CD4-positive, alpha-beta T cell treated with Interleukin-2 at 100 ng/mL for 4 hours (primary cell): Measurements from ENCODE around the gene WHRN.

ENCODE experiments used
- DNase-seq: peaks from one replicate; pipeline ENCODE4 v3.0.0-alpha.2; 2020; ENCODE audit warnings: low spot score

WHRN gene

DNA sequence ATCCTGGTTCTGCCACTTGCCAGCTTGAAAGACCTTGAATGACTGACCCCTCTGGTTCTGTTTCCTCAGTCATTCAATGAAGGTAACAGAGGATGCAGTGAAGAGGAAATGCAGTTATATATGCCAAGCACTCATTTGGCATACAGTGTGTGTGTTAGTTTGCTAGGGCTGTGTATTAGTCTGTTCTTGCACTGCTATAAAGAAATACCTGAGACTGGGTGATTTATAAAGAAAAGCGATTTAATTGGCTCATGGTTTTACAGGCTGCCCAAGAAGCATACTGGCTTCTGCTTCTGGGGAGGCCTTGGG is 8.6 kb upstream of the WHRN start:
- no peak for DNase-seq

DNA sequence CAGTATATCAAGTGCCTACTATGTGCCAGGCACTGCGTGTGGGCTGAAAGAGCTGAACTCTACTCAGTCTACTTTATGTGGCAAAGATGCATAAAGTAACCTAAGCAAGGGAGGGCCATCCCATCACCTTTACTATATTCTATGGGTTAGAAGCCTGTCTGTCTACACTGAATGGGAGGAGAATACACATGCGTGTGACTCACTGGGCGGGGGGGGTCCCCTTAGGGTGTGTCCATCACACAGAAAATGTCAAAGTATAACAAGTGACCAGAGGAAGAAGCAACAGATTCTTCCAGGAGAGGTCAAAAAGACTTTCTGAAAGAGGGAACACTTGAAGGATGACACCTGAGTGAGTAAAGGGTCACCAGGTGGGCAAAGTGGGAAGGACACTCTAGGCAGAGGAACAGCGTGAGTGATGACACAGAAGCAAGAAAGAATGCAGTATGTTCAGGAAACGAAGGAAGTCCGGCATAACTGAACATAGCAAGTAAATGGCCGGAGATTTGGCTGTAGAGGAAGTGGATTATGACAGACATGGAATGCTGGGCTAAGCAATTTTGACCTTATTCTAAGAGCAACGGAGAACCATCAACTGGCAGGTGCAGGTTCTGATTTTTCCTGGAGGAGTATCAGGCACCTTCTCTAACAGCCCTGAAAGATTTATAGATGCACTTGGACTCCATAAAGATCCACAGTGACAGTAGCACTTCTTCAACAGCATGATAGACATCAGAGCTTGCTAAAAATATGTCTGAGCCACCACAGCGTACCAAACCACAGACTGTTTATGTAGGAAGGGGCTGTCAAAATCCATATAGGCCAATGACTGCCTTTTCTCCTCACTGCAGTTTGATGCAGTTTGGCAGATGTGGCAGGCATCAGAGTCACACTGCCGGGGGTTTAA is 8.0 kb upstream of the WHRN start:
- no peak for DNase-seq

DNA sequence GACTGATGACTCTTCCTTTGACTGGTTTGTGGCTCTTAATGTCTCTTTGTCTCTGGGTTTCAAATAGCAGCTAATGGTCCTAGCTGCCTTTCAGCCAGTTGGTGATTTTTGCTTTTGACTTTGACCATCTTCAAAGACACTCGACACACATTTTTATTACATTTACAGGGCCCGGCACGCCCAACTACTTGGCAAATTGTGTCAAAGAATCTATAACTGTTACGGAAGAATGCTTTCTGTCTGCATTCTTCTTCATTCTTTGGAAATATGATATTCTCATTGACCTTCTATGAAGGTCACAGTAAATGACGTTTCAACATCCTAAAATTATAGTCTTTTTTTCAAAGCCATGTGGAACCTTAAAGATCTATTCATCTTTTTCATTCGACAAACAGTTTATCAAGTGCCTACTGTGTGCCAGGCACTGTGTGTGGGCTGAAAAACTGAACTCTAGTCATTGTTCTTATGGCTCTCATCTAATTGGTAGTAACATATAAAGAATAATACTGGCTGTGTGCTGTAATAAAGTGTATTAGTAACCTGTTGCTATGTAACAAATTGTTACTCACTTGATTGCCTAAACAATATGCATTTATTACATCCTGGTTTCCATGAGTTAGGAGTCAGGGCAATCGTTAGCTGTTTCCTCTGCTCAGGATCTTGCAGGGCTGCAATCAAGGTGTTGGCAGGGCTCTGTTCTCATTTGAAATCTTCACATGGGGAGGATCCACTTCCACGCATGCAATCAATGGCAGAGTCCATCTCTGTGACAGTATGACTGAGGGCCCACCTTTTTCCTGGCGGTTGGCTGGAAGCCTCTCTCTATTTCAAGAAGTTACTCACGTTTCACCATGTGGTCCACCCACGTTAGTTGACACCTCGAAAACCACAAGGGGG is 7.0 kb upstream of the WHRN start:
- DNase-seq, result no peak

DNA sequence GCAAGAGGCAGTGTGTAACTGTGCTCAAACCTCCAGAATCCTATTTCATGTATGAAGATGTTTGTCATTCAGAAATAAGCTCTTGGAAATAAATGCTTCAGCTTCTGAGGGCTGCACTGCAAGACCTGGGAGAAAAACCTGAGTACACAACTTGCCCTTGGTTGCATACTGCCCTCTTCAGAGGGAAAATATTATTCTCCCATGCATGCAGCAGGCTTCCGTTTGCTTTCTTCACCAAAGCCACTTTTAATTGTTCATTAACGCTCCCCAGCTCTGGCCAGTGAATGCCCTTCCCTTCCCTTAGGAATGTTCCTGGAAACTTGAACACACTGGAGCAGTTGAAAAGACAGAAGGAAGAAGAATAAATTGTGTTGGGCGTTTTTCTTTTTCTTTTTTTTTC is 2.5 kb upstream of the WHRN start:
- DNase-seq, result peak; percentile 54

DNA sequence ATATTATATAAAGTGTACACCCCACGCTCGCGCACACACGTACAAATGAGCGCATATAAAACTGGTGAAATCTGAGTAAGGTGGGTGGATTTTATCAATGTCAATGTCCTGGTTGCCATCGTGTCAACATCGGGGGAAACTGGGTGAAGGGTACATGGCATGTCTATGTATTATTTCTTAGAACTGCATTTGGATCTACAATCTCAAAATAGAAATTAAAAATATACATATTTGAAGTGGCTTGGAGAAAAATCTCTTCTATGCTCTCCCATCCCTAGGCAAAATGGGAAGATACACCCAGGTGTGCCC is 763 bp upstream of the WHRN start:
- no peak for DNase-seq

DNA sequence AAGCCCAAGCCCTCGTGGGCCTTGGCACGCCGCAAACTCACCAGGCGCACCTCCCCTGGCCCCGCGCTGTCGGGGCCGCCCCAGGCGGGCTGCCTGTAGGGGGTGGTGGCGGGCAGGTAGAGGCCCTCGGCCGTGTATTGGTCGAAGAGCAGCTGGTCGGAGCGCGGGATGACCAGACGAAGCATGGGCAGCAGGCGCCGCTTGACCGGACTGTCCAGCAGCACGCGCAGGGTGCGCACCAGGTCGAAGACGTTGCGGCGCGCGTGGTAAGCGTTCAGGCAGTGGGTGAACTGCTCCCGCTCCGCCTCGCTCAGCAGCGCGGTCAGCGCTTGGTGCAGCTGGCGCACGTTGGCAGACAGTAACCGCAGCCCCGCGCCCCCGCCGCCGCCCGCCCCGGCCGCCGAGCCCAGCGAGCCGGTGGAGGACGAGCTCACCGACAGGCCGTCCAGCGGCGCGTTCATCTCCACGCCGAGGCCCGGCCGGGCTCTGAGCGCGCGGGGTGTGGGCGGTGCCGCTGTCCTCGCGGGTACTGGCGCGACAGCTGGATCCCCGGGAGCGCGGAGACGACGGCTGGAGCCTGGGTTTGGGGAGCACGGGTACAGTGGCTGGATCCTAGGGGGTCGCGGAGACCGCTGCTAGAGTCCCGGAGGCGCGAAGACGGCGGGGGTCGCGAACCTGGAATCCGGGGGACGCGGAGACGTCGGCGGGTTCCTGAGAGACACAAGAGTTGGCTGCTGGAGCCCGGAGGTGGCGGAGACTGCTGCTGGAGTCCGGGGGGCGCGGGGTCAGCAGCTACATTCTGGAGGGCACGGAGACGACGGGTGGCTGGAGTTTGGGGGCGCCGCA is 709 bp downstream of the WHRN start:
- DNase-seq, result no peak

DNA sequence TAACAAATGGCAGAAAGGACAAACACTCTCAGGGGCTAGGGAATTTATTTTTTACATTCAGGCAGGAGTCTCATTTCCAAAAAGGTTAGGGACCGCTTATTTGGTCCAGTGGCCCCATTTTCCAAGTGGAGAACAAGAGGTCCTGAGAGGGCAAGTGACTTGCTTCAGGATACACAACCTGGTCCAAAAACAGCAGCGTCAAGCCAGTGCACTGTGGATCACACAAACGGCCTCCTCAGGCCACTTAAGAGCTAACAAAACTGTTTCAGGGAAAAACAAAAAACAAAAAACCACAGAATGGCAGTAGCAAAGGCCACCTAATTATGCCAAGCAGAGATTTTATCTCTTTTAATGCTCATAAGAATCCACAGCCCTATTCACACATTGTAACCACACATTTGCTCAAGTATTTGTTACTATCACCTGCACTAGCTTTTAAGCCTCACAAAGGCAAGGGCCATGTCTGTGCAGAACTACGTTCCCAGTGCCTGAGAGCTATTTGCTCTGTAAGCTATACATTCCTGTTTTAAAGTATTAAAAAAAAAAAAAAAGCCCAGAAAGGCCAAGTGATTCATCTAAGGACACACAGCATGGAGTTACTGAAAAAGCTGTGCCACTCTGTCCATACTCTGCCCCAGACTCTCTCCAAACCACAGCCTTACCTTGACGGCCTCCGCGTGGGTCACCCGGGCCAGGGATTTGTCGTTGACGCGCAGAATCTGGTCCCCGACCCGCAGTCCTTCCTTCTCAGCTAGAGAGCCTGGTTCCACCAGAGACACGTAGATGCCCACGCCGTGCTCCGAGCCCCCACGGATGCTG is 1.5 kb downstream of the WHRN start:
- DNase-seq, result peak; percentile 38

DNA sequence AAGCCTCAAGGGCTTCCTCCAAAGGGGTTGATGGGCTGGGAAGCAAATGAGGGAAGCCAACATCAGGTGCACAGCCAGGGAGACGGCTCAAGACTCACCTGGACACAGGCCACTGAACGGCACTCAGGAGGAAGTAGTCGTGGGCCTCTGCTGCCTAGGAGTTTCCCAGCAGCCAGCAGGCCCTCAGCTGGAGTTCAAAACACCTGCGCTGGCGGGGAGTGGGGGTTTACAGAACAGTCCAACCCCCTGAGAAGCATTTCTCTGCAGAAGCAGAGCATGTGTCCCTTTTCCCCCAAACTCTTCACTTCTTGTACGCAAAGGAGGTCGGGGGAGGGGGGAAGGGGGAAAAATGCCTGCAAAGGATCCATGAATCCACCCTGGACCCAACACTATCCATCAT is 2.3 kb downstream of the WHRN start:
- no peak for DNase-seq

DNA sequence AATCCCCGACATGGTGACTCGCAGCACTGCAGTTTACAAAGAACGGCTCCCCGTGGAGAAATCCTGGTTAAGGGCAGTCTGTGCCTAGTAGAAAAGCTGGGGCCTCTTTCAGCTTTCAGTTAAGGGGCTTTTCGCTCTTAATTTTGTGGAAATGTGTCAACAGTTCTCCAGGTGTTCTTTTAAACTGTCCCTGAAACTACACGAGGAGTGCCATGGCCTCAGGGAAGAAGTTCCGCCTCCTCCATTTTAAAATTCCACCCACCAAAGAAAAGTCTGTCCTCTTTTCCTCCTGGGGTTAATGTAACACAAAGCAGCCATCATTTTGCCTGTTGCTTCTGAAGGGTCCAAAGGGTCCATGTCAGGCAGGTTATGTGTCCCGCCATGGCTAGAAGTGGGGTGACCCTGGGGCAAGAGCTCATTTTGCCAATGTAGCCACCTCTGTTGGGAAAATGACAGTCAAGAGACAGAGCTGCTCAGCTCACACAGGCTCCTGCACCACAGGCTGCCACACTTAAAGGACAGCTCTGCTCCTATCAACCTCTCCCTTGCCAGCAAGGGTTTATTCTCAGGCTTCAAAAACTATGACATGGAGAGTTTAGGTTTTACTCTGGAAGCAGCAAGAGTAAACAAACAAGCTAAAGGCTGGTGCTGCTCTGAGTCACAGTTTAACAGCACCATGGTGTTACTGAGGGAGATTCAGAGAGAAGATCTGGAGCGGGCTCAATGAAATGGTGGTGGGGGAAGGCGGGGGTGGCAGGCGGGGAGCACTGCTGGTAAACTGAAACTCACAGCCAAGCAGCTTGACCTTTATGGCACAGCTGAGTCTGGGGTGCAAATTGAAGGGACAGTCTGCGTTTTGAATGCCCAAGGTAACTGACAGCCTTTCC is 3.2 kb downstream of the WHRN start:
- no peak for DNase-seq

DNA sequence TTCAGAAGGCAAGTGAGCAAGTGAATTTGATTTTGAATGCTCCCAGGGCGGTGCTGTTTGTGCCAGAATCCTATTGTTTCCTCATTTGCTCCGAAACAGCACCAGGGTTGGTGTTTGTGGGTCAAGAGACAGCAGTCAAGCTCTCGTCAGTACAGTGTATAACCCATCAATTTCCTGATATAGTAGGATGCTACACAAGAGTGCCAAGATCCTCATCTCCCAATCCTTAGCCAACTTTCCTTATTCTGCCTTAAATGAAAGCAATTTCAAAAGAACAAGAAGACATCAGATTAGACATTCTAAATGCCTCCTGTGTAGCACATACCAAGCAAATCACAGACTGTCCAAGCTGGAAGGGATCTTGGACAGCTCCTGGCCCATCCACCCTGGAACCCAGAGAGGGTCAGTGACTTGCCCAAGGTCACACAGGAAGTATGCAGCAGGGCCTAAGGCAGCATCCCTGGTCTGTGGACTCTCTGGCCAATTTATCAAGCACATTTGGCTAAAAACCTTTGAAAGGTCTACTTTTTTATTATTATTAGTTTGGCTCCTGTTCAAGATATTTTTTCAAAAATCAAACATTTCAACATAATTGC is 4.5 kb downstream of the WHRN start:
- no peak for DNase-seq

DNA sequence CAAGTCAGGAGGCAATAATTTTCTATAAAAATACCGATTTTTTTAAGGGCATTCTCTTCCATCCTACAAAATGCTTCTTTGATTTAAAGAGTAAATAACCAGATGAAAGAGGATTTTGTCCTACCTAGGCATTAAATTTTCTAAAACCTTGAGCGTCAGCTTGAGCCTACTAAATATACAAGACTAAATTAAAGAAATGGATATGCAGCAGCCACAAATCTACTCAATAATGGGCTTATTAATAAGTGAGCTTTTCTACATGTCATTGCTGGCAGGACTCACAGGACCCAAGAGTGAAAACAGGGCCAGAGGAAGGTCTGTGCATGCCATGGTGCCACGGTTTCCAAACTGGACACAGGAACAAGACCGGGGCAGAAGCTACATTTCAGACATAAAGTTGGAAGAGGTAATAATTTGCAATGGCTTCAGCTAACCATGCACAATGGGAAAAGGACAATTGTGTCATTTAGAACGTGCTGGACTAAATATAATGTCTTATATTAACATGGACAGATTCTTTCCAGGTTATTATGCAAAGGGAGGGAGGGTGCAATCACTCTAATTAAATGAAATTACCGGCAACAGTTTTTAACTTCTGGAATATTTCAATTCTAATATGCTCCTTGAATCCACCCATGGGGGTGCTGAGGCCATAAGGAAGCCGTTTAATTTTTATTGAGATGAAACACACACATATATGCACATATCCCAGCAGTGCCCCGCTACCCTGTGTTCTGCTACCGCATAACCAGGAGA is 5.2 kb downstream of the WHRN start:
- DNase-seq, result no peak

DNA sequence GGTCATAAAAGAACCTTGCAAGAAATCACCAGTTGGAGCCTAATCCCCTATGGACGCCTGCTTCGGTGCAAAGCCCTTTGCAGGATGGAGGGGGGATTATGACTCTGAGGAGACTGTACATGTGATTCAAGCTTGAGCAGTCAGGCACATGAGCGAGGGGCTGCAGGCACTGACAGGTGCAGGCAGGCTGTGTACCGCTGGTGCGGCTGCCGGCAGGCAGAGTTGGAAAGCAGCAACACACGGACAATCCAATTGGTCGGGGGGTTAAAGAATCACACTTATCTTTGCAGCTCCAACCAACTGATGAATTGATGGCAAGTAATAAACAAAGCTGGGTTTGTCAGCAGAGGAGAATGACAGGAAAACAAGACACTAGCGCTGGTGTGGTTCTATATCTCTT is 5.7 kb downstream of the WHRN start:
- DNase-seq, result no peak

DNA sequence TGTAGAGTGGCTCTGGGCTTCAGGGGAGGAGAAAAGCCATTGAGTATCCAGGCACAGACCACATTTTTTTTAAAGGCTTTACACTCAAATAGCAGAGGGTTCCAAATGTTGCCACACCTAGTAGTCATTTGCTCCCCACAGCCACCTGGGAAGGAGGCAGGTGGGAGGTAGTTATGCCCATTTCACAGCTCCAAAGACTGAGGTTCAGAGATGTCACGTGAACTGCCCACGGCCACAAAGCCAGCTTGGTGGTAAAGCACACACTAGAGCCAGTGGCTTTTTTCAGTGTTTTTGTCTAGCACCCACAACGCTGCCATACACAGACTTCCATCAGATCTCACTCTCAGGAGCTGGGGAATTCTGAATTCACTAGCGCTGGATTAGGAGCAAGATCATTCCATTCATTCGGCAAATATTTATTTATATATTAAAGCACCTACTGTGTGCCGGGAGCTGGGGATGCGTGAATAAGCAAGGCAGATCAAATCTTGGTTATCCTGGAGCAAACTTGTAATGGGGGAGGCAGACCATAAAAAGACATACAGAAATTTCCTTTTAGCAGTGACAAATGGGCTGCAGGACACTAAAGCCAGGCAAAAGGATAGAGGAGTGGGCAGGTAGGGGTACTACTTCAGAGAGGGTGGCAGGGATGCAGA is 7.4 kb downstream of the WHRN start:
- no peak for DNase-seq

DNA sequence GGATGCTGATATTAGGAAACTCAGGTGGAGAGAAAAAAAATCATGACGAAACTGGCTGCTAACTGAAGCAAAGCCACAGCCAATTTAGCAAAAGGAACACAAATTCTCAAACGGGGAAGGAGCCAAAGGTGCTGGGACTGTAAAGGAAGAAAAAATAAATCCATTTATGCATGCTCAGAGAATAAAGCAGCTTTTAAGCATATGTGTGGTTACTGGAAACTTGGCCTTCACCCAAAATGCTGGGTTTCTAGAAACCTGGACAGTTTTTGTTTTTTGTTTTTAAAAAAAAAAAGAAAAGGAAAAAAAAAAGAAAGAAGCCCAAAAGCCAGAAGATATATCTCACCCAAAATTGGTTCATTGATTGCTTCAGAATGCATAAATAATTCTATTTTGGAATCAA is 8.0 kb downstream of the WHRN start:
- no peak for DNase-seq

DNA sequence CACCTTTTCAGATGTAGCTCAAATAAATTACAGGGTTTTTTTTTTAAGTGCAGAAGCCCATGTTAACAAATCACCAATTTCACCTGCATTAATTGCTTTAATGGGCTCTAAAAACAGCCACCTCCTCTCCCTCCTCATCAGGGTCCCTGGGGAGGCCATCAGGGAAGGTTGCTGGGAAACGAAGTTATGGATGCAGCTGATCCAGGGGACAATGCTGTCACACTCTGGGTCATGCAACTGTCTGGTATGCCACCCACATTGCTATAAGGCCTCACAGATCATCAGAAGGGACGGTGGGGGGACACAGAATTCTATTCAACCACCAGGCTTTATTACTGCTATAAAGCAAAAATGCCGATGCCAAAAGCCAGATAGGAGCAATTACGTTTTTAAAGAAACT is 9.3 kb downstream of the WHRN start:
- no peak for DNase-seq

DNA sequence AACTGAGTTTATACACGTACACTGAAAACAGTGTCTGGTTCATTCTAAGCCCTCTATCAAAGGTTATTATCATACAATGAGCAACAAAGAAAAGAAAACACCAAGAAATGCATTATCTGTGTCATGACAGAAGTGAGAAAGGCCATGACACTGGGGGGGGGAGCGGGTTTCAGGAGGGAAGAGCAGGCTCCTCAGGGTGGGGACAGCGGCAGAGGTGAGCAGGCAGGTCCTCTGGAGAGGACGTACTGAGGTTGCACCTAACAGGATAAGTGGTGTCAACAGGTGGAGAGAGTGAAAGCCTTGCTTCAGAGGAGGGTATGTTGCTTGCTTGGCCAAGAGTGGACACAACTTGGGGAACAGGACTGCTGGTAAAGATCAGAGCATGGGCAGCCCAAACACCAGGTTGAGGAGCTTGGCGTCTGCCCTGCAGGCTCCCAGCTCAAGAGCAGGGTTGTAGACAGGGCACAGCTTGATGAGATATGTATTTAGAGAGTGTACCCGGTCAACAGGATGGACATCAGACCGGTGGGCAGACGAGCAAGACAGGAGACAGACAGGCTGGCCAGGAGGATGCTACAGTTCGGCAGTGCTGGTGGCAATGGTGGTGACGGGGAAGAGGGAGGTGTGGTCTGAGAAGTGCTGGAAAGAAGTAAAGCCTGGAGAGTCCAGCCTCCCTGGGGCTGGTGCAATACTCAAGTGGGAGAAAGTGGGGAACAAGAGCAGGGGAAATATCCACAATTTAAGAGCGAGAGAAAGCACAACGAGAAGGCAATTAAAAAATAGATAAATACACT is 10.3 kb downstream of the WHRN start:
- DNase-seq, result no peak

DNA sequence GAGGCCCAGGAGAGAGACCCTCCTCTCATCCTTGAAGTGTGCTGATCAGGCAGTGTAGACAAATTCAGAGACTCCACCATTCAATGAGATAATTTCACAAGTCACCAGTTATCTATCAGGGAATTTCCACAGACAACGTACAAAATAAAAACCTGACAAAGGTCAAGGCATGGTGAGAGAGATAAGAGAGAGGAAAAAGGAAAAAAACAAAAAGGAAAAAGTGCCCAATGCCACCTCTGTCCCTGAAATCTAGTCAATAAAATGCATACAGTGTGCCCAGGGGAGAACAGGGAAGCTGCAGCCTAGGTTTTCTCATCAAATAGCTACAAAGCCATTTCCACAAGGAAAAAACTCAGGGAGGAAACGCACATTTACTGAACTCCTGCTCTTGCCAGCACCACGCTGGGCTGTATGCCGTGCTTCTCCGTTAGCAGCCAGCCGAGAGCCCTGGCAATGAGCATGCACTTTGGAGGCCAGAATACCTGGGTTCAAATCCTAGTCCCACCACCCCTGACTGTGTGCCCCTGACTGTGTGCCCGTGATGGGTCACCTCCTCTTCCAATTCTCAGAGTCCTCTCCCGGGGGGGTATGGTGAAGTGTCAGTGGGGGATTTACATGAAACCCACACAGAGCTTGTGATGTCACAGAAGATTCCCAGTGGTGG is 11.6 kb downstream of the WHRN start:
- no peak for DNase-seq

DNA sequence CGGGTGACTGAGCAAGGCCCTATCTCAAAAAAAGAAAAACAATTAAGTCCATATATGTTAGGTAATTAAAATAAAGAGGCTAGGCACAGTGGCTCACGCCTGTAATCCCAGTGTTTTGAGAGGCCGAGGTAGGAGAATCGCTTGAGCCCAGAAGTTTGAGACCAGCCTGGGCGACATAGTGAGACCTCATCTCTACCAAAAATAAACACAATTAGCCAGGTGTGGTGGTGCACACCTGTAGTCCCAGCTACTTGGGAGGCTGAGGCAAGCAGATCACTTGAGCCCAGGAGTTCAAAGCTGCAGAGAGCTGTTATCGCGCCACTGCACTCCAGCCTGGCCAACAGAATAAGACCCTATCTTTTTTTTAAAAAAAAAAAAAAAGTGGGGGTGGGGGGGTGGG is 12.3 kb downstream of the WHRN start:
- no peak for DNase-seq
